Endodermal cell (in vitro differentiated cells): ENCODE measurements around the gene USF1. TPM values are rescaled to one million over a fixed set of nuclear protein-coding genes. Genes with fewer than 3 reads are reported as not detected.

ENCODE experiments used
- DNase-seq: peaks from one replicate; pipeline ENCODE4 v3.0.0-alpha.2; 2017
- H3K27ac ChIP-seq: 2 replicates; pipeline ENCODE4 v1.5.1; 2013; ENCODE audit warnings: mild to moderate bottlenecking, low read depth, low read length, moderate library complexity
- H3K27me3 ChIP-seq: 2 replicates; pipeline ENCODE4 v1.6.1; 2013; ENCODE audit warnings: mild to moderate bottlenecking, low read length, moderate library complexity; ENCODE audit not compliant: insufficient read depth, control insufficient read depth, poor library complexity, severe bottlenecking
- H3K36me3 ChIP-seq: 2 replicates; pipeline ENCODE4 v1.7.0; 2013; ENCODE audit warnings: mild to moderate bottlenecking, low read length, moderate library complexity; ENCODE audit not compliant: control insufficient read depth, insufficient read depth
- H3K4me1 ChIP-seq: one replicate; pipeline ENCODE4 v1.7.0; 2013; ENCODE audit warnings: low read length; ENCODE audit not compliant: control insufficient read depth, insufficient read depth
- H3K4me3 ChIP-seq: 2 replicates; pipeline ENCODE4 v1.5.1; 2013; ENCODE audit warnings: mild to moderate bottlenecking, low read length, moderate library complexity
- H3K9ac ChIP-seq: 2 replicates; pipeline ENCODE4 v1.6.1; 2013; ENCODE audit warnings: mild to moderate bottlenecking, low read length, moderate library complexity; ENCODE audit not compliant: poor library complexity, severe bottlenecking; ENCODE audit errors: extremely low read depth
- H3K9me3 ChIP-seq: 2 replicates; pipeline ENCODE4 v1.6.1; 2013; ENCODE audit warnings: mild to moderate bottlenecking, low read length, moderate library complexity; ENCODE audit not compliant: control insufficient read depth
- H3K27ac Mint-ChIP-seq: 2 replicates; pipeline ENCODE4 v1.8.0; 2020; ENCODE audit warnings: mixed read lengths
- H3K27me3 Mint-ChIP-seq: 2 replicates; pipeline ENCODE4 v1.8.0; 2021; ENCODE audit warnings: mild to moderate bottlenecking, mixed read lengths; ENCODE audit not compliant: insufficient read depth
- H3K36me3 Mint-ChIP-seq: 2 replicates; pipeline ENCODE4 v1.8.0; 2020; ENCODE audit warnings: low read depth, mixed read lengths
- H3K4me1 Mint-ChIP-seq: 2 replicates; pipeline ENCODE4 v1.8.0; 2020; ENCODE audit warnings: mixed read lengths
- H3K4me3 Mint-ChIP-seq: 2 replicates; pipeline ENCODE4 v1.8.0; 2020; ENCODE audit warnings: mild to moderate bottlenecking, moderate library complexity, mixed read lengths
- H3K9me3 Mint-ChIP-seq: 2 replicates; pipeline ENCODE4 v1.8.0; 2020; ENCODE audit warnings: mild to moderate bottlenecking, mixed read lengths
- CTCF ChIP-seq: fragments of 200-600 bp; sonication (generic); conservative IDR thresholded peaks from 2 replicates; pipeline ENCODE4 v1.5.0; 2021; ENCODE audit warnings: antibody characterized with exemption, mild to moderate bottlenecking
- WGBS, 2 experiments: methylation state at CpG; one replicate each; pipeline versions ENCODE4 v1.1.5 to v1.1.7; 2013; ENCODE audit warnings: missing lambda C conversion rate in 2 of 2, mixed read lengths in 1 of 2; ENCODE audit not compliant: insufficient coverage in 1 of 2, insufficient read length in 1 of 2; 5-methylcytosine and 5-hydroxymethylcytosine counted together
- total RNA-seq, 2 donors: library from RNA; stranded (reverse); fragmentation: NEBNext Ultra II Directional in 1 of 2; extraction: Animal tissue kit (Norgen Biotek cat#: 25700) in 1 of 2; gene quantifications; 2 replicates in 1 of 2; 3 replicates in 1 of 2; pipeline ENCODE4 v1.2.1, GENCODE V29; 2021

The USF1 gene
- total RNA-seq, 2 donors from 2014 or later = 55.5 to 57.3 TPM

DNA sequence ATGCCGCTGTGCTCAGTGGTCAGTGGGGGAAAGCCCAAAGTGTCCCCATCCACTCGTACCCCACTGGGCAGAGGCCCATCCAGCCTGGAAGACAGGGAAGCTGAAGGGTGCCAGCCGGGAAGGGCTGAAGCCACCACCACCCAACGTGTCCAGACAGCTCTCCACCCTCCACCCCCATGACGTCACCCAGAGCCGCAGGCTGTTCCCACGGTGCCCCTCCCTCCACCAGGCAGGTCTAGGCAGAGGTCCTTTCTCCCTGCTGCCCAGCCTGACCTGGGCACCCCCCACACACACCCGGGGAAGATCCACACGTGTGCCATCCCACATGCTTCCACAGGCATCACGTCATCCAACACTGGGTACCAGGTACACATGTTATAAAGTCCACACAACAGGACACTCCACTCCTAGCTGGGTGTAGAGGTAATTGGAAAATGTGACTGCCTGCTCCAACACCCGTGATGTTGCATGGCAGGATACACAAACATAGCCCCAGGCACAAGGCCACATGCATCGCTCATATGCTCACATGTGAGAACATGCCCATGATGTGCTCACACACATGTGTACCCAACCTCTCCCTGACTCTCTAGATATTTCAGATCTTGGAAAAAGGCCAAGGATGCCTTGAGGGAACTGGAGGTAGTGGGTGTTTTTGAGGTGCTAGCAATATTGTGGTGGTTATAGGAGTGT is 29.0 kb upstream of the USF1 start:
- no peak for DNase-seq
- H3K27me3 ChIP-seq = no peaks in the 10 kb centered on the region
- H3K4me1 ChIP-seq = no peaks in the 10 kb centered on the region
- H3K36me3 ChIP-seq = no peaks in the 10 kb centered on the region
- Mint-ChIP-seq H3K36me3 (no peaks in the 10 kb centered on the region), H3K27me3 (peaks cover 3% of the 10 kb centered on the region), H3K27ac (no peak overlapping the region), H3K4me3 (no peak overlapping the region), H3K4me1 (peaks cover 11% of the 10 kb centered on the region), H3K9me3 (no peaks in the 10 kb centered on the region)
- no peak overlapping the region for H3K9ac ChIP-seq
- TF ChIP-seq CTCF = no peak
- WGBS, 2 experiments = 83 to 88% methylated on average over 4 to 12 of the region's 12 CpGs
- no peak overlapping the region for H3K4me3 ChIP-seq
- H3K9me3 ChIP-seq = no peaks in the 10 kb centered on the region
- no peak overlapping the region for H3K27ac ChIP-seq

DNA sequence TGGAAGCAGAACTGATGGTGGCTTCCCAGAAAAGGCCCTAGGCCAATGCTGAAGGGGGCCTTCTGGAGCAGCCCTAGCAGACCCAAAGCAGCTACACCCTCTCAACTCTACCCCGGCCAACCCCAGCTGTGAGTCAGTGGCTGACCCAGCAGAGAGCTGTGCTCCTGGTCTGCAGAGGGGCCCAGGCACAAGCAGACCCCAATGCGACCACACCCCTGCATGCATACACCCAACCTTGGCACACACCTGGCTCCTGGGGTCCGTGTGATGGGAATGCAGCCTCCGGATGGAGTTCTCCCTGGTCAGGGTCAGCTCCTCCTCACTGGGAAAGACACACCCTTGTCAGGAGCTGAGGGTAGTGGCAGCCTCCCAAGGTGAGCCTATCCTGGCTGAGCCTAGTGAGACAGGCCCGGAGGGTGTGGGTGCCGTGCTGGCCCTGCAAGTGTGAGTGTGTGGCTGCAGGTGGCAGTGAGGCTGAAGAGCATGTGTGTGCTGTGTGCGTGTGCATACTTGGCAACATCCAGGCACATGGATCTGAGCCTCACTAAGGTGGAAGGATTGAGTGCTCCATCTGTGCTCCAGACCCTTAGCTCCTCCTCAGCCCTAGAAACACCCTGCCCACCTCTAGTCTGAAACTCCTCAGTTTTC is 27.8 kb upstream of the USF1 start:
- no peak overlapping the region for H3K9ac ChIP-seq
- H3K4me1 ChIP-seq = no peaks in the 10 kb centered on the region
- WGBS, 2 experiments = 67 to 78% methylated on average over 3 to 7 of the region's 7 CpGs
- DNase-seq = no peak
- H3K27me3 ChIP-seq = no peaks in the 10 kb centered on the region
- H3K36me3 Mint-ChIP-seq = no peaks in the 10 kb centered on the region
- no peaks in the 10 kb centered on the region for H3K9me3 ChIP-seq
- no peak overlapping the region for H3K4me3 ChIP-seq
- H3K27me3 Mint-ChIP-seq = no peaks in the 10 kb centered on the region
- no peak overlapping the region for H3K4me3 Mint-ChIP-seq
- peaks cover 11% of the 10 kb centered on the region for H3K4me1 Mint-ChIP-seq
- TF ChIP-seq CTCF = peak; percentile 18
- H3K9me3 Mint-ChIP-seq = no peaks in the 10 kb centered on the region
- H3K36me3 ChIP-seq = no peaks in the 10 kb centered on the region
- H3K27ac Mint-ChIP-seq = no peak overlapping the region
- no peak overlapping the region for H3K27ac ChIP-seq

- WGBS, 2 experiments = 94 to 95% methylated on average over 12 to 19 of the region's 19 CpGs
- H3K4me3 ChIP-seq = no peak overlapping the region
- no peaks in the 10 kb centered on the region for H3K9me3 Mint-ChIP-seq
- H3K27ac ChIP-seq = peak overlapping the region; percentile 47
- no peaks in the 10 kb centered on the region for H3K9me3 ChIP-seq
- H3K27ac Mint-ChIP-seq = no peak overlapping the region
- no peak for TF ChIP-seq CTCF
- no peaks in the 10 kb centered on the region for H3K4me1 ChIP-seq
- no peaks in the 10 kb centered on the region for H3K36me3 ChIP-seq
- H3K4me1 Mint-ChIP-seq = peaks cover 11% of the 10 kb centered on the region
- H3K4me3 Mint-ChIP-seq = no peak overlapping the region
- H3K9ac ChIP-seq = no peak overlapping the region
- DNase-seq = no peak
- H3K27me3 Mint-ChIP-seq = no peaks in the 10 kb centered on the region
- H3K27me3 ChIP-seq = no peaks in the 10 kb centered on the region
- no peaks in the 10 kb centered on the region for H3K36me3 Mint-ChIP-seq
Observed at GRCh38 chr1:161072751-161073449, 27.1 kb upstream of the USF1 start.
